Adipocyte (in vitro differentiated cells): ENCODE measurements around the gene MYH7B.

Experiments used
- DNase-seq: peaks from one replicate; pipeline ENCODE4 v3.0.0-alpha.2; 2015; ENCODE audit warnings: low read depth
- H3K27me3 ChIP-seq: replicated peaks from 2 replicates; pipeline ENCODE4 v1.7.0; 2013; ENCODE audit warnings: mild to moderate bottlenecking, low read length, moderate library complexity; ENCODE audit not compliant: control insufficient read depth, insufficient read depth
- H3K36me3 ChIP-seq: 2 replicates; pipeline ENCODE4 v1.7.0; 2013; ENCODE audit warnings: low read length, mild to moderate bottlenecking, moderate library complexity; ENCODE audit not compliant: control insufficient read depth, insufficient read depth, severe bottlenecking
- H3K4me1 ChIP-seq: 2 replicates; pipeline ENCODE4 v1.7.0; 2013; ENCODE audit warnings: mild to moderate bottlenecking, low read length, moderate library complexity; ENCODE audit not compliant: control insufficient read depth, insufficient read depth
- H3K4me3 ChIP-seq: 2 replicates; pipeline ENCODE4 v1.7.0; 2013; ENCODE audit warnings: mild to moderate bottlenecking, low read length, moderate library complexity
- H3K9ac ChIP-seq: 2 replicates; pipeline ENCODE4 v1.7.0; 2013; ENCODE audit warnings: mild to moderate bottlenecking, low read length, moderate library complexity
- H3K9me3 ChIP-seq: 2 replicates; pipeline ENCODE4 v1.7.0; 2013; ENCODE audit warnings: mild to moderate bottlenecking, low read length, moderate library complexity; ENCODE audit not compliant: control insufficient read depth

MYH7B gene

DNA sequence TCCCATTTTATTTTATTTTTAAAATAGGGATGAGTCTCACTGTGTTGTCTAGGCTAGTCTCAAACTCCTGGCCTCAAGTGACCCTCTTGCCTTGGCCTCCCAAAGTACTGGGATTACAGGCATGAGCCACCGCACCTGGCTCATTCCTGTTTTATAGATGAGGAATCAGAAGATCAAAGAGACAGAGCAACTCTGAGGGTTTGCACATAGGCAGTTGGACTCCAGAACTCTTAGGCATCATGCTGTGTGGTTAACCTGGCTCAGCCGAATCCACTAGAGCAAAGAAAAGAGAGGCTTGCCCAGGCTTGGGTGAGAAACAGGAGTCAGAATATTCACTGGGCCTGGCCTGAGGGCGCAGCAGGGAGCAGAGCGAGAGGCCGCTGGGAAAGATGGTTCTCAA lies 9.4 kb downstream of the MYH7B start:
- Histone ChIP-seq H3K4me1 (no peaks in the 10 kb centered on the region), H3K9ac (no peak overlapping the region), H3K36me3 (no peaks in the 10 kb centered on the region), H3K4me3 (no peak overlapping the region), H3K27me3 (no peaks in the 10 kb centered on the region), H3K9me3 (no peaks in the 10 kb centered on the region)
- DNase-seq: no peak

- no peak for DNase-seq
- no peaks in the 10 kb centered on the region for H3K9me3 ChIP-seq
- no peak overlapping the region for H3K9ac ChIP-seq
- no peaks in the 10 kb centered on the region for H3K36me3 ChIP-seq
- no peaks in the 10 kb centered on the region for H3K4me1 ChIP-seq
- no peak overlapping the region for H3K4me3 ChIP-seq
- H3K27me3 ChIP-seq: peaks cover 5% of the 10 kb centered on the region
These were observed 11.8 kb downstream of the MYH7B start for GRCh38 chr20:34967421-34967820.

GRCh38 chr20:34968042-34968775 lies 12.5 kb downstream of the MYH7B start:
- Histone ChIP-seq H3K9ac (no peak overlapping the region), H3K27me3 (peaks cover 9% of the 10 kb centered on the region), H3K4me1 (no peaks in the 10 kb centered on the region), H3K36me3 (no peaks in the 10 kb centered on the region), H3K9me3 (no peaks in the 10 kb centered on the region), H3K4me3 (no peak overlapping the region)
- DNase-seq: no peak

DNA sequence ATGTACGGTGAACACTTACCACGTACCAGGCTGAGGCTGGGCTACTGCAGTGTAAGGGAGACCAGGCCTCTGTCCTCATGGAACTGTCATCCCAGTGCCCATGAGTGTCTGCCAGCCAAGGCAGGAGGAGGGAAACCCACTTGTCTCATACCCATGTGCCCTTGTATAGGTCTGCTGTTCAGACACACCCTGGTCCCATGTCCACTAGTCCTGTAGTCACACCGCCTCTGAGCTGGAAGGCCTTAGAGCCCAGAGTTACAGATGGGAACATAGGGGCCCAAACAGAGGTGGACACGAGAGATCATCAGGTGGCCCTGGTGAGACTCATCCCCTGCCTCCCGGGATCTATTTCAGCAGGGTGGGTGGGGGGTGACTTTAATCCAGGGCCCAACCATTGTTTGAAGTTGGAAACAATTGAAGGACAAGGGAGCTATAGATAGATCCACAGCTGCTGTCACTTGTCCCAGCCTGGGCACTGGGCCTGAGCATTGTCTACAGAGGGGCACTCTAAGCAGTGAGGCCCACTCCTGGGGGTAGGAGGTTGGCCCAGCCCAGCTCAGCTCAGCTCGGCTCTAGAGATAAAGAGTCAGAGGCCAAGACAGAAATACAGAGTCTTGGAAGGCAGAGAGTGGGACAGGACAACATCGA lies 14.6 kb downstream of the MYH7B start:
- peaks cover 20% of the 10 kb centered on the region for H3K27me3 ChIP-seq
- no peaks in the 10 kb centered on the region for H3K36me3 ChIP-seq
- H3K4me1 ChIP-seq: no peaks in the 10 kb centered on the region
- no peak overlapping the region for H3K4me3 ChIP-seq
- DNase-seq: no peak
- H3K9me3 ChIP-seq: no peaks in the 10 kb centered on the region
- no peak overlapping the region for H3K9ac ChIP-seq

DNA sequence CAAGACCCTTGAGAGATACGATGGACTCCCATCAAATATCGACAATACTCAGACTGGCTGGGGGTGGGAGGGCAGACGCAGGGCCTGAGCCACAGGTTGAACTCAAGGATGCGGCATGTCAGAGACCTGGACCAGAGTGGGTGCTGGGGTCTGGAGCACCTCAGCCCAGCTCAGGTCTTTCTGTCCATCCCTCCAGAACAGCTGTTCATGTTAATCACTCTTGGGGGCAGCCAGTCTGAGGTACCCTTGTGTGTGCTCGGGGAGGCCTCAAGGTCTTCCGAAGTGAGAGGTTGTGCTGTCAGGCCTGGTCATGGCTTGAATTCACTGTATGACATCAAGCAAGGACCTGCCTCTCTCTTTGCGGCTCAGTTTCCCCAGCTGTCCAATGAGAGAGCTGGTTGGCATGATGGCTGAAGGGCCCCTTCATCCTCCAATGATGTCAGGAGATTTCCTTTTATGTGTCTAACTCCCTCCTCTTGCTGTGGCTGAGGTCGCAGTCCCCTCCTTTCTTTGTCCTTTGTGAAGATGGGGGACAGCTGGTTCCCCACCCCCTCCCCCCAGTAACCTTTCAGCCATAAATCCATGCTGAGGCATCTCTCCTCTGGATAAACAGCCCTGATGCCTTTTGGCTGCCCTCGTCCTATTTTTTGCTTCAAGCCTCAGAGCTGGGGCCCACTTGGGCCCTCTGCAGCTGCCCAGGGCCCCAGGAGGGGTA lies 15.3 kb downstream of the MYH7B start:
- no peak overlapping the region for H3K9ac ChIP-seq
- no peak overlapping the region for H3K4me3 ChIP-seq
- peaks cover 22% of the 10 kb centered on the region for H3K27me3 ChIP-seq
- H3K36me3 ChIP-seq: no peaks in the 10 kb centered on the region
- no peaks in the 10 kb centered on the region for H3K4me1 ChIP-seq
- H3K9me3 ChIP-seq: no peaks in the 10 kb centered on the region
- DNase-seq: no peak

GRCh38 chr20:34971561-34972235 lies 16.0 kb downstream of the MYH7B start:
- Histone ChIP-seq H3K36me3 (no peaks in the 10 kb centered on the region), H3K4me1 (no peaks in the 10 kb centered on the region), H3K27me3 (peaks cover 29% of the 10 kb centered on the region), H3K9me3 (no peaks in the 10 kb centered on the region), H3K9ac (no peak overlapping the region), H3K4me3 (no peak overlapping the region)
- no peak for DNase-seq

GRCh38 chr20:34974246-34974645 lies 18.6 kb downstream of the MYH7B start:
- Histone ChIP-seq H3K9ac (no peak overlapping the region), H3K36me3 (no peaks in the 10 kb centered on the region), H3K9me3 (no peaks in the 10 kb centered on the region), H3K27me3 (peaks cover 41% of the 10 kb centered on the region), H3K4me3 (no peak overlapping the region), H3K4me1 (no peaks in the 10 kb centered on the region)
- DNase-seq: no peak

DNA sequence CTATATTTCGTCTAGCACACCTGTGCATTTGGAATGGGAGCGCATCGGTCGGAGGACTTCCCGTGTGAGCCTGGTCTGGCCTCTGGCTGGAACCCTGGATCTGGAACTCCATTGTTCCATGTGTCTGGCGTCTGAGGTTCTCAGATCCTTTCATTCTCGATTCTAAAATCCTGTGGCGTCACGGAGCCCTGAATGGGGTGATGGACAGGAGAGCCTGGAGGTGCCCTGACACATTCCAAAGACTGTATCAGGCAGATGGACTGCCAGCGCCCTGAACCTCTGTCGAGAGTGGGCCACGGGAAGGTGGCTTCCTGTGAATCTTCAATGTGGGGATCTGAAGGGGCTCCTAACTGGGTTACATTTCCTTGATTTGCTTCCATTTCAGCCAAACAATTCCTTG lies 20.6 kb downstream of the MYH7B start:
- H3K4me3 ChIP-seq: no peak overlapping the region
- H3K9ac ChIP-seq: no peak overlapping the region
- DNase-seq: no peak
- H3K9me3 ChIP-seq: no peaks in the 10 kb centered on the region
- H3K4me1 ChIP-seq: no peaks in the 10 kb centered on the region
- H3K27me3 ChIP-seq: peaks cover 41% of the 10 kb centered on the region
- no peaks in the 10 kb centered on the region for H3K36me3 ChIP-seq

- H3K4me1 ChIP-seq: no peaks in the 10 kb centered on the region
- peaks cover 34% of the 10 kb centered on the region for H3K27me3 ChIP-seq
- no peak overlapping the region for H3K9ac ChIP-seq
- H3K4me3 ChIP-seq: no peak overlapping the region
- no peaks in the 10 kb centered on the region for H3K36me3 ChIP-seq
- no peak for DNase-seq
- no peaks in the 10 kb centered on the region for H3K9me3 ChIP-seq
These were observed 21.9 kb downstream of the MYH7B start for GRCh38 chr20:34977365-34978091.

DNA sequence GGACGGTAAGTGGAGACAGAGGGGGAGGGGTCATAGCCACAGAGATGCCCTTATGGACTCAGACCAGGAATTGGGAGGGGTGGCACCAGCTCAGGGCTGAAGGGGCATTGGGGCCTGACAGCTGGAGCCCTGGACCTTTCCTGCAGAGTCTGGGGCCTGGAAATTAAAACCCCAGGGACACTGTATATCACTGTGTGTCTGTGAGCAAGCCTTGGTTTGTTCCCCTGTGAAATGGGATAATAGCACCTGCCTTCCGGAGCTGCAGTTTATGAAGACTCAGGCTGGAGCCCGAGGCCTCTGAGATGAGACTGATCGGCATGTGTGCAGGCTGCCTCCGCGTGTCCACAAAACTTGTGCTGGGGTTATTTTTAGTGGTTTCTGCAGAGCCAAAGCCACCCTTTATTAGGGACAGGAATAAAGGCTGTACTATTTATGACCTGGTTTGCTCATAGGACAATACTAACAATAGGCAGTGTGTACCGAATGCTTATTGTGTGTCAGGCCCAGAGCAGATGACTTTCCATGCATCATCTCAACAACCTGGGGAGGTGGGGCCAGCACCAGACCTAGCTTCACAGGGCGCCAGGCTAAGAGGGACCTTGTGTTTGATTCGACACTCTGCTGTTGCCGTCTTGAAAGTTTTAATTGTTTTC lies 22.6 kb downstream of the MYH7B start:
- Histone ChIP-seq H3K36me3 (no peaks in the 10 kb centered on the region), H3K4me3 (no peak overlapping the region), H3K4me1 (no peaks in the 10 kb centered on the region), H3K9me3 (no peaks in the 10 kb centered on the region), H3K27me3 (peaks cover 32% of the 10 kb centered on the region), H3K9ac (no peak overlapping the region)
- no peak for DNase-seq
